Stomach (tissue), 4 donors: ENCODE results near the gene BPTF.

ENCODE experiments used
- EP300 ChIP-seq: sonication (generic); formaldehyde crosslinking; IDR thresholded peaks from one replicate; pipeline ENCODE4 v1.6.1; 2017; ENCODE audit warnings: antibody characterized with exemption
- POLR2A ChIP-seq, 4 donors: fragments of 450-650 bp; IDR thresholded peaks; one replicate each; pipeline ENCODE4 v1.6.1; 2016; ENCODE audit warnings: antibody characterized with exemption in 4 of 4, control low read depth in 2 of 4, mild to moderate bottlenecking in 1 of 4, moderate library complexity in 1 of 4
- POLR2AphosphoS5 ChIP-seq, 3 donors: sonication (generic); formaldehyde crosslinking; IDR thresholded peaks; one replicate each; pipeline ENCODE4 v1.6.1; 2016; ENCODE audit warnings: antibody characterized with exemption in 3 of 3
- TF ChIP-seq, protein P1 (sequence below), 7 experiments: fragments of 450-650 bp in 4 of 7; fragments of 200-600 bp in 3 of 7; sonication (generic) in 3 of 7; IDR thresholded peaks; one replicate each; pipeline ENCODE4 v1.5.1; 2016 to 2019; ENCODE audit warnings: antibody characterized with exemption in 7 of 7, control low read depth in 2 of 7, mild to moderate bottlenecking in 1 of 7

DNA sequence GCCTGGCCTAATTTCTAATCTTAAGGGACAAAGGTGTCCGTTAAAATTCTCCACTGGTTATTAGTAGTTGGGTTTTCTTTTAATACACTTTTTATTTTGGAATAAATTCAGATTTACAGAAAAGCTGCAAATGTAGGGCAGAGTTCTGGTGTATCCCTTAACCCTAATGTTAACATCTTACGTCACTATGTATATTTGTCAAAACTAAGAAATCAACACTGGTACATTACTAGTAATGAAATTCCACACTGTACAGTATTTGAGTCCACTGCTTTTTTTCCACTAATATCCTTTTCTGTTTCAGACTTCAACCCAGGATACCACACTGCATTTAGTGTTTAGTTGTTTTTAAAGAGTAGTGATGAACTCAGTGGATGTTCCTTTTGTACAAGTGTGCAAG lies 191.5 kb downstream of the BPTF start:
- TF ChIP-seq, protein P1, sequence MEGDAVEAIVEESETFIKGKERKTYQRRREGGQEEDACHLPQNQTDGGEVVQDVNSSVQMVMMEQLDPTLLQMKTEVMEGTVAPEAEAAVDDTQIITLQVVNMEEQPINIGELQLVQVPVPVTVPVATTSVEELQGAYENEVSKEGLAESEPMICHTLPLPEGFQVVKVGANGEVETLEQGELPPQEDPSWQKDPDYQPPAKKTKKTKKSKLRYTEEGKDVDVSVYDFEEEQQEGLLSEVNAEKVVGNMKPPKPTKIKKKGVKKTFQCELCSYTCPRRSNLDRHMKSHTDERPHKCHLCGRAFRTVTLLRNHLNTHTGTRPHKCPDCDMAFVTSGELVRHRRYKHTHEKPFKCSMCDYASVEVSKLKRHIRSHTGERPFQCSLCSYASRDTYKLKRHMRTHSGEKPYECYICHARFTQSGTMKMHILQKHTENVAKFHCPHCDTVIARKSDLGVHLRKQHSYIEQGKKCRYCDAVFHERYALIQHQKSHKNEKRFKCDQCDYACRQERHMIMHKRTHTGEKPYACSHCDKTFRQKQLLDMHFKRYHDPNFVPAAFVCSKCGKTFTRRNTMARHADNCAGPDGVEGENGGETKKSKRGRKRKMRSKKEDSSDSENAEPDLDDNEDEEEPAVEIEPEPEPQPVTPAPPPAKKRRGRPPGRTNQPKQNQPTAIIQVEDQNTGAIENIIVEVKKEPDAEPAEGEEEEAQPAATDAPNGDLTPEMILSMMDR (IDR thresholded peaks at IDR 0.05) = no peak
- TF ChIP-seq POLR2AphosphoS5 (IDR thresholded peaks at IDR 0.05) = no peak
- TF ChIP-seq POLR2A (IDR thresholded peaks at IDR 0.05) = no peak
- no peak for TF ChIP-seq EP300
